Measurements from ENCODE around the gene PDGFRA. TPM values are rescaled to one million over a fixed set of nuclear protein-coding genes. Genes with fewer than 3 reads are reported as not detected.
"Not testable (repeated sequence)": the region's sequence is repeated elsewhere in the genome, so short reads cannot be mapped to it uniquely, and the experiment has no call there.

Gene PDGFRA
- total and polyA plus RNA-seq, 2 donors = 9.2 to 10.0 TPM

DNA sequence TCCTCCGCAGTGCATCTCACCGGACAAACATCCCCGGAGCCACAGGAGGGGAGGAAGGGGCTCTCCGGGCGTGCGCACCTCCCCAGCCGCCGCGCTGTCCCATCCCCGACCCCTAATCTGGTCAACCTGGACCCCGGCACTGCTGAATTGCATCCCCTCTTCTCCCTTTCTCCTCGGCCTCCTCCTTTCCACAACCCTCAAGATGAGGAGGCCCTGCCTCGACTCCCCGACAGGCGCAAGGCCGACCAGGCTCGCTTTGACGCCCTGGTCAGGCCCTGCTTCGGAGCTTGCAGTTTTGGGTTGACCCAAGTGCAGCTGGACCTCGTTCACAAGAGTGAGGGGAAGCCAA is 2.3 kb downstream of the PDGFRA start:
- Histone ChIP-seq H3K4me1 (ENCODE audit: control insufficient read depth in 2 of 2, insufficient read depth in 2 of 2, low read length in 2 of 2) (peaks cover 6 to 46% of the 10 kb centered on the region in 2 donors), H3K36me3 (ENCODE audit: control insufficient read depth in 2 of 2, insufficient read depth in 2 of 2, low read length in 1 of 2) (no peaks in the 10 kb centered on the region), H3K4me3 (ENCODE audit: low read length in 2 of 2) (no peak overlapping the region), H3K9me3 (ENCODE audit: control insufficient read depth in 2 of 2, insufficient read depth in 1 of 2, low read length in 1 of 2) (peaks cover 0 to 16% of the 10 kb centered on the region in 2 donors), H3K27ac (ENCODE audit: low read depth in 1 of 2, low read length in 1 of 2) (no peak overlapping the region), H3K27me3 (ENCODE audit: control insufficient read depth in 2 of 2, insufficient read depth in 1 of 2, low read length in 1 of 2) (peaks cover 75 to 84% of the 10 kb centered on the region in 2 donors)
- 6% methylated on average over 20 of the region's 20 CpGs for WGBS
- DNase-seq (ENCODE audit: low read depth in 6 of 9, low spot score in 9 of 9) = no peak

DNA sequence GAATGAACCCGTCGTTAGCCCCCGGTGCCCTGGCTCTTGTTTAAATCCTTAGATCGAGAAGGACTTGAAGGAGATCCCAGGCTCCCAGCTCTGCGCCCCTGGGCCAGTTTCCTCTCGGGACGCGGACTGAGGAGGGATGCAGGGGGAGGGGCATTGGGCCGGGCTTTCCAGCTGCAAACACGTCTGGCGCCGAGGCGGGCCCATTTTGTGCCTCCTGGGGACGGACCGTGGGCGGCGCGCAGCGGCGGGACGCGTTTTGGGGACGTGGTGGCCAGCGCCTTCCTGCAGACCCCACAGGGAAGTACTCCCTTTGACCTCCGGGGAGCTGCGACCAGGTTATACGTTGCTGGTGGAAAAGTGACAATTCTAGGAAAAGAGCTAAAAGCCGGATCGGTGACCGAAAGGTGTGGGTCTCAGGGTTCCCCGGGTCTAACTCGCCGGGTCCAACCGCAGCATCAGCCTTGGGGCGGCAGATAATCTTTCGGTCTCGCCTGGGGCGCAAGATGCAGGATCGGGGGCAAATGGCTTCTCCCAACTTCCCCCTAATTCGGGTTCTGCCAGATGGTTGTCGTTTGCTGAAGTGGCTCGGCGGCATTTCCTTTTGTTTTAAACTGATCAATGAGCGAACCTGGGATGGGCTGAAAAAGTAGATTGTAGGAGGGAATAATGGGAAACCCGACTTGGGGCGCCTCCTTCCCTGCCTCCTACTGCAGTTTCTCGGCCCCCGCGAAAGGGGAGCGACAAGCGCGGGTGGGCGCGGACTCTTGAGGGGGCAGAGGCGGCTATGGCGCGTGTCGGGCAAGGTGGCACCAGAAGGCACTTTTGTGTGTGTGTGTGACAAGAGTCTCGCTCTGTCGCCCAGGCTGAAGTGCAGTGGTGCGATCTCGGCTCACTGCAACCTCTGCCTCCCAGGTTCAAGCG is 2.9 kb downstream of the PDGFRA start:
- DNase-seq (ENCODE audit: low read depth in 6 of 9, low spot score in 9 of 9) = no peak
- Histone ChIP-seq H3K27ac (ENCODE audit: low read depth in 1 of 2, low read length in 1 of 2) (no peak overlapping the region), H3K27me3 (ENCODE audit: control insufficient read depth in 2 of 2, insufficient read depth in 1 of 2, low read length in 1 of 2) (peaks cover 69 to 77% of the 10 kb centered on the region in 2 donors)

DNA sequence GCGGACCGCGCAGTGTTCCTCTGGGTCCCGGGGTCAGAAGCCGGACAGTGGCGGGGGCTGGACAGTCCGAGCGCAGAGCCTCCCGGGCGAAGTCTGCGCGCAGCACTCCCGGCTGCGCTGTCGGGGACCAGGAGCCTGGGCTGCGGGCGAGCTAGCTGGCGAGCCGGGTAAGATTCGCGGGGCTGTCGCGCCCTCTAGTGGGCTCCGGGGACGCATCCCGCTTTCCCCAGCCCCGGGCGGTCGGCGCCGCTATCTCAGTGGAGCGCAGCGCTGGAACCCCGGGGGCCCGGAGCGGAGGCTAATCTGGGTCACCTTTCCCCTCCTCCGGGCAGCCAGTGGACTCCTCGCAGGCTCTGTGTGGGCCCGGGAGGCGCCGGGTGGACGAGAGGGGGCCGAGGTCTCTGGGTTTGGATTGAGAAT is 4.2 kb downstream of the PDGFRA start:
- H3K27me3 ChIP-seq (ENCODE audit: control insufficient read depth in 2 of 2, insufficient read depth in 1 of 2, low read length in 1 of 2) = peaks cover 57 to 65% of the 10 kb centered on the region in 2 donors
- WGBS = under 1% methylated on average over 43 of the region's 43 CpGs
- H3K4me1 ChIP-seq (ENCODE audit: control insufficient read depth in 2 of 2, insufficient read depth in 2 of 2, low read length in 2 of 2) = peaks cover 3 to 28% of the 10 kb centered on the region in 2 donors
- no peak overlapping the region for H3K27ac ChIP-seq (ENCODE audit: low read depth in 1 of 2, low read length in 1 of 2)
- no peaks in the 10 kb centered on the region for H3K36me3 ChIP-seq (ENCODE audit: control insufficient read depth in 2 of 2, insufficient read depth in 2 of 2, low read length in 1 of 2)
- peak overlapping the region; percentile 26 to 38 for H3K4me3 ChIP-seq (ENCODE audit: low read length in 2 of 2)
- peaks cover 0 to 13% of the 10 kb centered on the region in 2 donors for H3K9me3 ChIP-seq (ENCODE audit: control insufficient read depth in 2 of 2, insufficient read depth in 1 of 2, low read length in 1 of 2)
- DNase-seq (ENCODE audit: low read depth in 6 of 9, low spot score in 9 of 9) = peak in 7 of 9 donors; percentile 58 to 87 (median 73)

More for the DNA sequence above, 2.9 kb downstream of the PDGFRA start:
- H3K4me3 ChIP-seq (ENCODE audit: low read length in 2 of 2) = peak overlapping the region in 1 of 2 donors; percentile 17
- WGBS = 5% methylated on average over 63 of the region's 63 CpGs
- peaks cover 0 to 13% of the 10 kb centered on the region in 2 donors for H3K9me3 ChIP-seq (ENCODE audit: control insufficient read depth in 2 of 2, insufficient read depth in 1 of 2, low read length in 1 of 2)
- no peaks in the 10 kb centered on the region for H3K36me3 ChIP-seq (ENCODE audit: control insufficient read depth in 2 of 2, insufficient read depth in 2 of 2, low read length in 1 of 2)
- H3K4me1 ChIP-seq (ENCODE audit: control insufficient read depth in 2 of 2, insufficient read depth in 2 of 2, low read length in 2 of 2) = peaks cover 3 to 41% of the 10 kb centered on the region in 2 donors

DNA sequence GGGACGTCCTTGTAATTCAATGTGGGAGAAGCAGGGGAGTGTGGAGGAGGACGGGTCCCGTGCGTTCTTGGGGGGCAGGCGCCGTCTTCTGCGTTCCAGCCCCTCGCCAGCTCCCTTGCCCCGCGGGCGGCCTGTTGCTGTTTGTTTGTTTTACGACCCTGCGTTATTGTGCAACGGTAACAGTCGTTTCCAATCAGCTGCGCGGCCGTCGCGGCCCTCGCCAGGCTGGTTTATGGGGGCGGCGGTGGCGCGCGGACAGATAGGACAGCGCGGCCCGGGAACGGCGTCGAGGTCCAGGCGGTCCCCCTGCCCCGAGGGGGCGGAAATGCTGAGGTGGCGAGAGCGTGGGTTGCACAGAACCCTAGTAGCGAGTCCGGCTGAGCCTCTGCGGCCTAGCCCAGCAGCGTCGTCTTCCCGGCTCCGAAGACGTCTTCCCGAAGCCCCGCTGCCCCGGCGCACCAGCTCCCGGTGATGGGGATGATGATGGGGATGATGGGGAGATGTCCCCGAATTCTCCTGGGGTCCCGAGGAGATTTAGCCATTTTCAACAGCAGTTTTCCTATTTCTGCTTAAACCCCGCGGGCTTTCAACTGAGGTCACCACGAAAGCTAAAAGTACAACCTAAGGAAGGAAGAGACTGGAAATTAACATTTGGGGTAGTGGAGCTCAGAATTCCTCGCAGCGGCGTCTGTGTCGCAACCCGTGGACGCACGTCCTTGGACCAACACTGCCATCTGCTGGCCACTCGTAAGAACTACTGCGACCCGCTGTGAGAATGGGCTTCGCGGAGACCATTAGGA is 4.8 kb downstream of the PDGFRA start:
- peak in 8 of 9 donors; percentile 44 to 80 (median 64) for DNase-seq (ENCODE audit: low read depth in 6 of 9, low spot score in 9 of 9)
- WGBS = 3% methylated on average over 67 of the region's 67 CpGs
- H3K4me1 ChIP-seq (ENCODE audit: control insufficient read depth in 2 of 2, insufficient read depth in 2 of 2, low read length in 2 of 2) = peaks cover 3 to 28% of the 10 kb centered on the region in 2 donors

DNA sequence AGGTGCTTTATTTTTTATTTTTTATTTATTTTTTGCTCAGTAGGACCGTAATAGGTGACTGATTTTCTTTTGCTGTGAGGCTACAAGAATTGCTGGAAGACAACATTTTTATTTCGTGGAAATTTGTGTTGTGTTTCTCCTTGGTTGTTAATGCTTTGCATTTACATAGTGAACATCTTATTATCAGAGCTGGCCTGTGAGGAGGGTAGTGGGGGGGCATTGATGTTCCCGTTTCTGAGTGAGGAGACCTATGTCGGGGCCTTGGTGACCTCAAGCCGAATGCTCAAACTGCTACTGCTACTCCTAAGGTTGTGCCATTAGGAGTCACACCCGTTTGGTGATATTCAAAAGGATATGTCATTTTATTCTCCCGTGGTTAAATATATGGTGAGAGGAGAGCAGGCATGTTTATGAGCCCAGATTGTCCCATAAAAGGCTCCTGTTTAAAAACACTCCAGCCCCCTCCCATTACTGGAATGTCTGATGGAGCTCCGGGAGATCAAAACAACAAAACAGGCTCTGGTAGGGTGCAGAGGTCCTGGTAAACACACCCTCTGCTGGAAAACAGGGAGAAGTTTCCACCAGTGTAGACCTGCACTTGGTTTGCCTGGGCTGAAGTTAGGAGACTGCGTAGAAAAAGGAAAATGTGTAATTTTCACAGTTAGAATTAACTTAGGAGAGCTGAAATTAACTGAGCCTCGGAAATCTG is 5.6 kb downstream of the PDGFRA start:
- peaks cover 45 to 51% of the 10 kb centered on the region in 2 donors for H3K27me3 ChIP-seq (ENCODE audit: control insufficient read depth in 2 of 2, insufficient read depth in 1 of 2, low read length in 1 of 2)
- H3K9me3 ChIP-seq (ENCODE audit: control insufficient read depth in 2 of 2, insufficient read depth in 1 of 2, low read length in 1 of 2) = peaks cover 0 to 13% of the 10 kb centered on the region in 2 donors
- no peak for DNase-seq (ENCODE audit: low read depth in 6 of 9, low spot score in 9 of 9)
- no peak overlapping the region for H3K4me3 ChIP-seq (ENCODE audit: low read length in 2 of 2)
- 33% methylated on average over 10 of the region's 10 CpGs for WGBS
- H3K36me3 ChIP-seq (ENCODE audit: control insufficient read depth in 2 of 2, insufficient read depth in 2 of 2, low read length in 1 of 2) = no peaks in the 10 kb centered on the region
- H3K27ac ChIP-seq (ENCODE audit: low read depth in 1 of 2, low read length in 1 of 2) = no peak overlapping the region
- peaks cover 3 to 28% of the 10 kb centered on the region in 2 donors for H3K4me1 ChIP-seq (ENCODE audit: control insufficient read depth in 2 of 2, insufficient read depth in 2 of 2, low read length in 2 of 2)

More for the DNA sequence above, 4.8 kb downstream of the PDGFRA start:
- no peak overlapping the region for H3K27ac ChIP-seq (ENCODE audit: low read depth in 1 of 2, low read length in 1 of 2)
- peaks cover 0 to 13% of the 10 kb centered on the region in 2 donors for H3K9me3 ChIP-seq (ENCODE audit: control insufficient read depth in 2 of 2, insufficient read depth in 1 of 2, low read length in 1 of 2)
- peak overlapping the region; percentile 26 to 38 for H3K4me3 ChIP-seq (ENCODE audit: low read length in 2 of 2)
- H3K27me3 ChIP-seq (ENCODE audit: control insufficient read depth in 2 of 2, insufficient read depth in 1 of 2, low read length in 1 of 2) = peaks cover 51 to 59% of the 10 kb centered on the region in 2 donors
- no peaks in the 10 kb centered on the region for H3K36me3 ChIP-seq (ENCODE audit: control insufficient read depth in 2 of 2, insufficient read depth in 2 of 2, low read length in 1 of 2)

DNA sequence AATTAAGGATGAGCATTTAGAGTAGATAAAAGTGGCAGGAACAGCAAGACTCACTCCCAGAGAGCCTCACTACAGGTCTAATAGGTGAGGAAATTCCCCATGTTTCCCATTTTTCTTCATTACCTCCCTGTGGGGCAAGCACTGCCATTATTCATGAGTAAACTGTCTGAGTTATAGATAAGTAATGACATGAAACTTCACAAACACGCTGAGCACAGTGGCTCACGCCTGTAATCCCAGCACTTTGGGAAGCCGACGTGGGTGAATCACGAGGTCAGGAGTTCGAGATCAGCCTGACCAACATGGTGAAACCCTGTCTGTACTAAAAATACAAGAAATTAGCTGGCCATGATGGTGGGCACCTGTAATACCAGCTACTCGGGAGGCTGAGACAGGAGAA is 7.2 kb downstream of the PDGFRA start:
- not testable (repeated sequence) for H3K36me3 ChIP-seq (ENCODE audit: control insufficient read depth in 2 of 2, insufficient read depth in 2 of 2, low read length in 1 of 2); H3K4me3 ChIP-seq (ENCODE audit: low read length in 2 of 2); H3K9me3 ChIP-seq (ENCODE audit: control insufficient read depth in 2 of 2, insufficient read depth in 1 of 2, low read length in 1 of 2); DNase-seq (ENCODE audit: low read depth in 6 of 9, low spot score in 9 of 9); H3K27ac ChIP-seq (ENCODE audit: low read depth in 1 of 2, low read length in 1 of 2)
- Histone ChIP-seq H3K27me3 (ENCODE audit: control insufficient read depth in 2 of 2, insufficient read depth in 1 of 2, low read length in 1 of 2) (peaks cover 28 to 35% of the 10 kb centered on the region in 2 donors), H3K4me1 (ENCODE audit: control insufficient read depth in 2 of 2, insufficient read depth in 2 of 2, low read length in 2 of 2) (peaks cover 3 to 21% of the 10 kb centered on the region in 2 donors)
- 95% methylated on average over 7 of the region's 7 CpGs for WGBS

DNA sequence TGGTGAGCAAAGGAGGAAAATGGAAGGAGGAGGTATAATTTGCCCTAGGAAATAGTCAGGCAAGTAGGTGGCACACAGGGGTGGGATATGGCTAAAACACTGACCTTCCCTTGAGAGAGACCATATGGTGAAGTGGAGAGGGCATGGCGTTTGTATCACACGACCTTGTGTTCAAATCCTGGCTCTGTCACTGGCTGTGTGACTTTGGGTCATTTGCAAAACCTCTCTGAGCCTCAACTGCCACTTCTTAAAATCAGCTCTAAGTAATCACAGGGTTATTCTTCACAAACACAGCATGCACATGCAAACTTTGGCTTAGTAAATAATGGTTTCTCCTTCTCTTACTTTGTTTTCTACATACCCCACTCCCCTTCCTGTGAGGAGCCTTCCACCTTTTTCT is 8.7 kb downstream of the PDGFRA start:
- no peaks in the 10 kb centered on the region for H3K9me3 ChIP-seq (ENCODE audit: control insufficient read depth in 2 of 2, insufficient read depth in 1 of 2, low read length in 1 of 2)
- no peaks in the 10 kb centered on the region for H3K36me3 ChIP-seq (ENCODE audit: control insufficient read depth in 2 of 2, insufficient read depth in 2 of 2, low read length in 1 of 2)
- no peak for DNase-seq (ENCODE audit: low read depth in 6 of 9, low spot score in 9 of 9)
- no peak overlapping the region for H3K27ac ChIP-seq (ENCODE audit: low read depth in 1 of 2, low read length in 1 of 2)
- WGBS = 94% methylated on average over 2 of the region's 2 CpGs
- peaks cover 16 to 20% of the 10 kb centered on the region in 2 donors for H3K27me3 ChIP-seq (ENCODE audit: control insufficient read depth in 2 of 2, insufficient read depth in 1 of 2, low read length in 1 of 2)
- no peak overlapping the region for H3K4me3 ChIP-seq (ENCODE audit: low read length in 2 of 2)
- peaks cover 3 to 11% of the 10 kb centered on the region in 2 donors for H3K4me1 ChIP-seq (ENCODE audit: control insufficient read depth in 2 of 2, insufficient read depth in 2 of 2, low read length in 2 of 2)

DNA sequence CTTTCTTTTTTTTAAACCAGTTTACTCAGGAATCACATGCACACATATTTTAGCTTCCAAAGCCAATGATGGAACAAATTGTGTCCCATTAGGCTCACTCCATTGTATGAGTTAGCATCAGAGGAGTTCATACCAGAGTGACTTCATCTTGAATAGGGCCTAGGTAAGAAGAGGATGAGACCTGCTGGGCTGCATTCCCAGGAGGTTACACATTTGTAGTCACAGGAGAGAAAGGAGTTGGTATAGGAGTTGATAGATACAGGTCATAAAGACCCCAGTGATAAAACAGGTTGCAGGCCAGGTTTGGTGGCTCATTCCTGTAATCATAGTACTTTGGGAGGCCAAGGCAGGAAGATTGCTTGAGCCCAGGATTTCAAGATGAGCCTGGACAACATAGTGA is 9.3 kb downstream of the PDGFRA start:
- Histone ChIP-seq H3K4me1 (ENCODE audit: control insufficient read depth in 2 of 2, insufficient read depth in 2 of 2, low read length in 2 of 2) (peaks cover 3 to 8% of the 10 kb centered on the region in 2 donors), H3K27me3 (ENCODE audit: control insufficient read depth in 2 of 2, insufficient read depth in 1 of 2, low read length in 1 of 2) (peaks cover 9 to 14% of the 10 kb centered on the region in 2 donors), H3K4me3 (ENCODE audit: low read length in 2 of 2) (no peak overlapping the region), H3K36me3 (ENCODE audit: control insufficient read depth in 2 of 2, insufficient read depth in 2 of 2, low read length in 1 of 2) (no peaks in the 10 kb centered on the region), H3K9me3 (ENCODE audit: control insufficient read depth in 2 of 2, insufficient read depth in 1 of 2, low read length in 1 of 2) (no peaks in the 10 kb centered on the region), H3K27ac (ENCODE audit: low read depth in 1 of 2, low read length in 1 of 2) (no peak overlapping the region)
- no peak for DNase-seq (ENCODE audit: low read depth in 6 of 9, low spot score in 9 of 9)

All from thymus (tissue), 11 donors.